DOHH2 (cell line): Measurements from ENCODE around the gene PRRX1.

Experiments
- H3F3A ChIP-seq: fragments of 200-600 bp; sonication (generic), shearing (Covaris generic); 2 replicates; pipeline ENCODE4 v1.6.0; 2016; ENCODE audit warnings: antibody characterized with exemption, mild to moderate bottlenecking; ENCODE audit not compliant: control insufficient read depth, insufficient read depth
- H3K27ac ChIP-seq: fragments of 200-600 bp; sonication (generic); 2 replicates; pipeline ENCODE4 v1.5.1; 2014; ENCODE audit warnings: low read depth, mild to moderate bottlenecking, low read length, moderate library complexity
- H3K27me3 ChIP-seq: fragments of 200-600 bp; sonication (generic); 2 replicates; pipeline ENCODE4 v1.6.1; 2014; ENCODE audit warnings: mild to moderate bottlenecking, low read length, mixed read lengths; ENCODE audit not compliant: control insufficient read depth
- H3K36me3 ChIP-seq: fragments of 200-600 bp; sonication (generic); 2 replicates; pipeline ENCODE4 v1.6.1; 2014; ENCODE audit warnings: mild to moderate bottlenecking, low read length, moderate library complexity, mixed read lengths; ENCODE audit not compliant: control insufficient read depth
- H3K4me1 ChIP-seq: fragments of 200-600 bp; sonication (generic); 2 replicates; pipeline ENCODE4 v1.6.1; 2014; ENCODE audit warnings: mild to moderate bottlenecking, low read length, mixed read lengths; ENCODE audit not compliant: control insufficient read depth
- H3K4me2 ChIP-seq: fragments of 200-600 bp; sonication (generic); 2 replicates; pipeline ENCODE4 v1.6.0; 2014; ENCODE audit warnings: mild to moderate bottlenecking, low read length, moderate library complexity
- H3K4me3 ChIP-seq: fragments of 200-600 bp; sonication (generic); 2 replicates; pipeline ENCODE4 v1.5.1; 2014; ENCODE audit warnings: mild to moderate bottlenecking, low read length, mixed read lengths
- H3K79me2 ChIP-seq: fragments of 200-600 bp; sonication (generic); 2 replicates; pipeline ENCODE4 v1.6.1; 2014; ENCODE audit warnings: mild to moderate bottlenecking, low read length, mixed read lengths; ENCODE audit not compliant: control insufficient read depth
- H3K9me2 ChIP-seq: fragments of 200-600 bp; sonication (generic); replicated peaks from 2 replicates; pipeline ENCODE4 v1.6.1; 2014; ENCODE audit warnings: mild to moderate bottlenecking, low read length, mixed read lengths; ENCODE audit not compliant: control insufficient read depth
- H3K9me3 ChIP-seq: fragments of 200-600 bp; sonication (generic); 2 replicates; pipeline ENCODE4 v1.6.1; 2014; ENCODE audit warnings: antibody characterized with exemption, low read length, mixed read lengths; ENCODE audit not compliant: control insufficient read depth, insufficient read depth
- H4K20me1 ChIP-seq: fragments of 200-600 bp; sonication (generic); 2 replicates; pipeline ENCODE4 v1.6.0; 2014; ENCODE audit warnings: low read depth, mild to moderate bottlenecking, antibody characterized with exemption, low read length, moderate library complexity; ENCODE audit not compliant: control insufficient read depth, insufficient read depth
- CTCF ChIP-seq: fragments of 200-600 bp; sonication (generic); IDR thresholded peaks from one replicate; pipeline ENCODE4 v1.5.1; 2014; ENCODE audit warnings: antibody characterized with exemption, mild to moderate bottlenecking, low read depth, low read length; ENCODE audit not compliant: poor library complexity, severe bottlenecking
- EZH2phosphoT487 ChIP-seq: fragments of 200-600 bp; sonication (generic); IDR thresholded peaks from 2 replicates; pipeline ENCODE4 v1.6.1; 2017; ENCODE audit warnings: borderline replicate concordance, mild to moderate bottlenecking, antibody characterized with exemption, low read length, moderate library complexity, mixed read lengths

The PRRX1 gene

GRCh38 chr1:170619241-170620028 lies 44.5 kb upstream of the PRRX1 start:
- H3K36me3 ChIP-seq: no peaks in the 10 kb centered on the region
- TF ChIP-seq EZH2phosphoT487: no peak
- no peak for TF ChIP-seq CTCF
- no peaks in the 10 kb centered on the region for H3K9me2 ChIP-seq
- no peak overlapping the region for H3K4me2 ChIP-seq
- H3K79me2 ChIP-seq: no peaks in the 10 kb centered on the region
- no peaks in the 10 kb centered on the region for H3F3A ChIP-seq
- no peaks in the 10 kb centered on the region for H3K4me1 ChIP-seq
- H4K20me1 ChIP-seq: no peaks in the 10 kb centered on the region
- no peak overlapping the region for H3K27ac ChIP-seq
- H3K27me3 ChIP-seq: no peaks in the 10 kb centered on the region
- no peaks in the 10 kb centered on the region for H3K9me3 ChIP-seq
- no peak overlapping the region for H3K4me3 ChIP-seq

GRCh38 chr1:170620164-170620563 lies 43.8 kb upstream of the PRRX1 start:
- H3K27ac ChIP-seq: no peak overlapping the region
- TF ChIP-seq EZH2phosphoT487 (no peak), CTCF (no peak)

GRCh38 chr1:170623171-170623570 lies 40.8 kb upstream of the PRRX1 start:
- no peaks in the 10 kb centered on the region for H3K9me3 ChIP-seq
- H3F3A ChIP-seq: no peaks in the 10 kb centered on the region
- TF ChIP-seq EZH2phosphoT487 (no peak), CTCF (no peak)
- no peaks in the 10 kb centered on the region for H3K27me3 ChIP-seq
- no peak overlapping the region for H3K4me3 ChIP-seq
- H4K20me1 ChIP-seq: no peaks in the 10 kb centered on the region
- no peak overlapping the region for H3K27ac ChIP-seq
- H3K4me2 ChIP-seq: no peak overlapping the region
- no peaks in the 10 kb centered on the region for H3K36me3 ChIP-seq
- H3K79me2 ChIP-seq: no peaks in the 10 kb centered on the region
- H3K4me1 ChIP-seq: no peaks in the 10 kb centered on the region
- no peaks in the 10 kb centered on the region for H3K9me2 ChIP-seq

More at GRCh38 chr1:170620164-170620563, 43.8 kb upstream of the PRRX1 start:
- no peaks in the 10 kb centered on the region for H3K36me3 ChIP-seq
- H3K79me2 ChIP-seq: no peaks in the 10 kb centered on the region
- no peaks in the 10 kb centered on the region for H3K9me3 ChIP-seq
- H3K9me2 ChIP-seq: no peaks in the 10 kb centered on the region
- H3K4me2 ChIP-seq: no peak overlapping the region
- no peaks in the 10 kb centered on the region for H3K4me1 ChIP-seq
- no peaks in the 10 kb centered on the region for H3K27me3 ChIP-seq
- no peaks in the 10 kb centered on the region for H3F3A ChIP-seq
- H3K4me3 ChIP-seq: no peak overlapping the region
- H4K20me1 ChIP-seq: no peaks in the 10 kb centered on the region
